ENCODE data around the gene GAA. TPM values are rescaled to one million over a fixed set of nuclear protein-coding genes. Genes with fewer than 3 reads are reported as not detected.

Gene GAA
- total RNA-seq, 1 experiment from 2014 or later = 131 TPM

DNA sequence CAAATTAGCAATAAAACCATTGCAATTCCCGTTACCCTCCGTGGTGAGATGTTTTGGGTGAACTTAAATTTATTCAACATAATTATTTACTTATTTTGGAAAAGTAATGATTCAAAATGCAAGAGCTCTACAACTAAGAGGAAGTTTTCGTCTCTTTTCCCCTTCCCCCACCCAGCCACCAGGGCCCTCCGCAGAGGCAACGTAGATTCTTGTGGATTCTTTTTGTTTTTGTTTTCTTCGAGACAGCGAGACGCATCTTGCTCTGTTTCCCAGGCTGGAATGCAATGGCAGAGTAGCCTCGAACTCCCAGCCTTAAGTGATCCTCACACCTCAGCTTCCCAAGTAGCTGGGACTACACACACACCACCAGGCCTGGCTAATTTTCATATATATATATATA is 45.8 kb upstream of the GAA start (continued):
- TF ChIP-seq, protein P1, sequence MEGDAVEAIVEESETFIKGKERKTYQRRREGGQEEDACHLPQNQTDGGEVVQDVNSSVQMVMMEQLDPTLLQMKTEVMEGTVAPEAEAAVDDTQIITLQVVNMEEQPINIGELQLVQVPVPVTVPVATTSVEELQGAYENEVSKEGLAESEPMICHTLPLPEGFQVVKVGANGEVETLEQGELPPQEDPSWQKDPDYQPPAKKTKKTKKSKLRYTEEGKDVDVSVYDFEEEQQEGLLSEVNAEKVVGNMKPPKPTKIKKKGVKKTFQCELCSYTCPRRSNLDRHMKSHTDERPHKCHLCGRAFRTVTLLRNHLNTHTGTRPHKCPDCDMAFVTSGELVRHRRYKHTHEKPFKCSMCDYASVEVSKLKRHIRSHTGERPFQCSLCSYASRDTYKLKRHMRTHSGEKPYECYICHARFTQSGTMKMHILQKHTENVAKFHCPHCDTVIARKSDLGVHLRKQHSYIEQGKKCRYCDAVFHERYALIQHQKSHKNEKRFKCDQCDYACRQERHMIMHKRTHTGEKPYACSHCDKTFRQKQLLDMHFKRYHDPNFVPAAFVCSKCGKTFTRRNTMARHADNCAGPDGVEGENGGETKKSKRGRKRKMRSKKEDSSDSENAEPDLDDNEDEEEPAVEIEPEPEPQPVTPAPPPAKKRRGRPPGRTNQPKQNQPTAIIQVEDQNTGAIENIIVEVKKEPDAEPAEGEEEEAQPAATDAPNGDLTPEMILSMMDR (IDR thresholded peaks at IDR 0.05 in 2 of 3, conservative IDR thresholded peaks at IDR 0.05 in 1 of 3; ENCODE audit: borderline replicate concordance in 1 of 3, insufficient read depth in 1 of 3, low read depth in 2 of 3, low read length in 2 of 3) = no peak
- TF ChIP-seq ZNF274 (IDR thresholded peaks at IDR 0.05; ENCODE audit: low read depth, low read length) (no peak), EGR1 (IDR thresholded peaks at IDR 0.05; ENCODE audit: low read depth) (no peak), SIN3A (IDR thresholded peaks at IDR 0.05; ENCODE audit: low read depth) (no peak), FOSL1 (IDR thresholded peaks at IDR 0.05; ENCODE audit: low read depth) (no peak), EZH2phosphoT487 (IDR thresholded peaks at IDR 0.05; ENCODE audit: borderline replicate concordance) (no peak), EZH2 (IDR thresholded peaks at IDR 0.05) (no peak), CBX3 (IDR thresholded peaks at IDR 0.05; ENCODE audit: low read depth) (no peak)
- TF ChIP-seq, protein P2, sequence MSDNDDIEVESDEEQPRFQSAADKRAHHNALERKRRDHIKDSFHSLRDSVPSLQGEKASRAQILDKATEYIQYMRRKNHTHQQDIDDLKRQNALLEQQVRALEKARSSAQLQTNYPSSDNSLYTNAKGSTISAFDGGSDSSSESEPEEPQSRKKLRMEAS (IDR thresholded peaks at IDR 0.05) = no peak

DNA sequence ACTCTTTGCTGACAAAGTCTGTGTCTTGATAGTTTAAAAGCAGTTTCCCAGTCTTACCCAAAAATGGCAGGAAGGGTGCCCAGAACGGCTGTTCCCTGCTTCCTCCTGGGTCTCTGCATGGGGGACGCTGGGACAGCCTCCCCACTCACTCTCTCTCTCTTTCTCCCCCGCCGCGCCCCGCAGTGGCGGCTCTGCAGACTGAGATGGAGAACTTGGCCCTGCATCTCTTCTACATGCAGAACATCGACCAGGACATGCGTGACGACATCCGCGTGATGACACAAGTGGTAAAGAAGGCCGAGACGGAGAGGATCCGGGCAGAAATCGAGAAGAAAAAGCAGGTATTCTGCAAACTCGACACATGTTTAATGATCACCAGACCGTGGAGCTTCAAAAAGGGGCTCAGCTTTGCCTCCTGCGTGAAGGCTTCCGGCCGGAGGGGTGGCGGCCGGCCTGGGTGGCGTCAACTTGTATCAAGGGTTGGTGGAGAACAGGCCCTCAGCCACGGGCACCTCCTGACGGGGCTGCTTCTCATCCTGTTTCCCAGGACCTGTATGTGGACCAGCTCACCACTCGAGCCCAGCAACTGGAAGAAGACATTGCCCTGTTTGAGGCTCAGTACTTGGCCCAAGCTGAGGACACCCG is 42.9 kb upstream of the GAA start:
- Histone ChIP-seq H3K9ac (ENCODE audit: low read length) (no peak overlapping the region), H3K4me1 (ENCODE audit: control insufficient read depth in 1 of 2, insufficient read depth in 2 of 2, low read length in 2 of 2) (peaks cover 0 to 8% of the 10 kb centered on the region in 2 experiments; a peak in 2 of 4 replicates), H2AFZ (ENCODE audit: low read depth, low read length, poor library complexity, severe bottlenecking) (no peak overlapping the region), H3K36me3 (ENCODE audit: control insufficient read depth in 1 of 2, insufficient read depth in 2 of 2, low read length in 2 of 2) (no peaks in the 10 kb centered on the region), H3K27ac (ENCODE audit: low read depth, low read length) (no peak overlapping the region), H3K9me2 (ENCODE audit: insufficient read depth) (no peaks in the 10 kb centered on the region), H3K4me2 (ENCODE audit: low read length) (no peak overlapping the region), H4K20me1 (ENCODE audit: insufficient read depth) (no peaks in the 10 kb centered on the region), H3K27me3 (ENCODE audit: insufficient read depth, low read length) (no peaks in the 10 kb centered on the region), H3K79me2 (ENCODE audit: insufficient read depth, low read length) (no peaks in the 10 kb centered on the region), H3K9me3 (ENCODE audit: control insufficient read depth in 1 of 2, insufficient read depth in 1 of 2, low read depth in 1 of 2, low read length in 2 of 2) (no peaks in the 10 kb centered on the region), H3K4me3 (replicated peaks in 1 of 2; ENCODE audit: low read depth in 1 of 2, low read length in 2 of 2) (no peak overlapping the region)
- DNase-seq (ENCODE audit: low read depth, low spot score) (no peak), ATAC-seq (no peak)
- ChIA-PET CTCF (no interaction called here), RAD21 (ENCODE audit: low non-redundant PET in 1 of 2, low total read pairs in 2 of 2, uncharacterized antibody in 2 of 2, unreplicated experiment in 2 of 2) (no interaction called here), POLR2A (no interaction called here)
- no TSS peak for BruUV-seq (replicated peaks)
- TF ChIP-seq RAD21 (IDR thresholded peaks at IDR 0.05; ENCODE audit: low read depth) = no peak
- no peak for TF ChIP-seq ELF1 (IDR thresholded peaks at IDR 0.05; ENCODE audit: borderline replicate concordance, low read depth)
- TF ChIP-seq, protein P3, sequence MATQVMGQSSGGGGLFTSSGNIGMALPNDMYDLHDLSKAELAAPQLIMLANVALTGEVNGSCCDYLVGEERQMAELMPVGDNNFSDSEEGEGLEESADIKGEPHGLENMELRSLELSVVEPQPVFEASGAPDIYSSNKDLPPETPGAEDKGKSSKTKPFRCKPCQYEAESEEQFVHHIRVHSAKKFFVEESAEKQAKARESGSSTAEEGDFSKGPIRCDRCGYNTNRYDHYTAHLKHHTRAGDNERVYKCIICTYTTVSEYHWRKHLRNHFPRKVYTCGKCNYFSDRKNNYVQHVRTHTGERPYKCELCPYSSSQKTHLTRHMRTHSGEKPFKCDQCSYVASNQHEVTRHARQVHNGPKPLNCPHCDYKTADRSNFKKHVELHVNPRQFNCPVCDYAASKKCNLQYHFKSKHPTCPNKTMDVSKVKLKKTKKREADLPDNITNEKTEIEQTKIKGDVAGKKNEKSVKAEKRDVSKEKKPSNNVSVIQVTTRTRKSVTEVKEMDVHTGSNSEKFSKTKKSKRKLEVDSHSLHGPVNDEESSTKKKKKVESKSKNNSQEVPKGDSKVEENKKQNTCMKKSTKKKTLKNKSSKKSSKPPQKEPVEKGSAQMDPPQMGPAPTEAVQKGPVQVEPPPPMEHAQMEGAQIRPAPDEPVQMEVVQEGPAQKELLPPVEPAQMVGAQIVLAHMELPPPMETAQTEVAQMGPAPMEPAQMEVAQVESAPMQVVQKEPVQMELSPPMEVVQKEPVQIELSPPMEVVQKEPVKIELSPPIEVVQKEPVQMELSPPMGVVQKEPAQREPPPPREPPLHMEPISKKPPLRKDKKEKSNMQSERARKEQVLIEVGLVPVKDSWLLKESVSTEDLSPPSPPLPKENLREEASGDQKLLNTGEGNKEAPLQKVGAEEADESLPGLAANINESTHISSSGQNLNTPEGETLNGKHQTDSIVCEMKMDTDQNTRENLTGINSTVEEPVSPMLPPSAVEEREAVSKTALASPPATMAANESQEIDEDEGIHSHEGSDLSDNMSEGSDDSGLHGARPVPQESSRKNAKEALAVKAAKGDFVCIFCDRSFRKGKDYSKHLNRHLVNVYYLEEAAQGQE (IDR thresholded peaks at IDR 0.05; ENCODE audit: low read depth) = no peak
- TF ChIP-seq EZH2phosphoT487 (IDR thresholded peaks at IDR 0.05; ENCODE audit: borderline replicate concordance) = no peak
- no peak for TF ChIP-seq ZFX (IDR thresholded peaks at IDR 0.05)
- no peak for TF ChIP-seq ZNF274 (IDR thresholded peaks at IDR 0.05; ENCODE audit: low read depth, low read length)
- TF ChIP-seq YY1 (IDR thresholded peaks at IDR 0.05; ENCODE audit: extremely low read depth, insufficient replicate concordance, low read depth, low read length) = no peak
- intact Hi-C loops (cut with micrococcal nuclease) = no loop called here

Data from HCT116 (cell line).